ENCODE data around the gene CYP2C19. TPM values are rescaled to one million over a fixed set of nuclear protein-coding genes. Genes with fewer than 3 reads are reported as not detected.

CYP2C19 gene
- total and polyA plus RNA-seq, 2 donors from 2014 or later: 0.28 TPM; not detected in 1

- Histone ChIP-seq H3K4me1 (ENCODE audit: control insufficient read depth in 2 of 3, insufficient read depth in 2 of 3, low read depth in 1 of 3, low read length in 3 of 3) (no peaks in the 10 kb centered on the region), H3K4me3 (ENCODE audit: low read length in 3 of 3) (no peak overlapping the region), H3K36me3 (ENCODE audit: control insufficient read depth in 2 of 3, insufficient read depth in 3 of 3, low read length in 3 of 3) (no peaks in the 10 kb centered on the region), H3K27me3 (ENCODE audit: control insufficient read depth, insufficient read depth, low read length) (no peaks in the 10 kb centered on the region), H3K9me3 (ENCODE audit: control insufficient read depth in 2 of 3, insufficient read depth in 1 of 3, low read length in 3 of 3) (peaks cover 0 to 10% (median 0%) of the 10 kb centered on the region in 3 donors), H3K9ac (ENCODE audit: low read length in 3 of 3) (no peak overlapping the region), H3K27ac (ENCODE audit: low read depth in 2 of 2, low read length in 2 of 2) (no peak overlapping the region)
- no peak for TF ChIP-seq CTCF (IDR thresholded peaks at IDR 0.05; ENCODE audit: borderline replicate concordance, extremely low read depth, insufficient read depth)
- FAIRE-seq (no peak), DNase-seq (no peak)
- intact Hi-C loops (cut with DNase I): no loop called here
These were observed 23.9 kb upstream of the CYP2C19 start for GRCh38 chr10:94738588-94738987.

- no peak for TF ChIP-seq CTCF (IDR thresholded peaks at IDR 0.05; ENCODE audit: borderline replicate concordance, extremely low read depth, insufficient read depth)
These were observed 15.3 kb upstream of the CYP2C19 start for GRCh38 chr10:94747137-94747536.

GRCh38 chr10:94747838-94748237 lies 14.6 kb upstream of the CYP2C19 start:
- Histone ChIP-seq H3K4me1 (ENCODE audit: control insufficient read depth in 2 of 3, insufficient read depth in 2 of 3, low read depth in 1 of 3, low read length in 3 of 3) (no peaks in the 10 kb centered on the region), H3K27ac (ENCODE audit: low read depth in 2 of 2, low read length in 2 of 2) (no peak overlapping the region), H3K27me3 (ENCODE audit: control insufficient read depth, insufficient read depth, low read length) (no peaks in the 10 kb centered on the region), H3K4me3 (ENCODE audit: low read length in 3 of 3) (no peak overlapping the region), H3K9ac (ENCODE audit: low read length in 3 of 3) (no peak overlapping the region), H3K9me3 (ENCODE audit: control insufficient read depth in 2 of 3, insufficient read depth in 1 of 3, low read length in 3 of 3) (peaks cover 0 to 10% (median 0%) of the 10 kb centered on the region in 3 donors), H3K36me3 (ENCODE audit: control insufficient read depth in 2 of 3, insufficient read depth in 3 of 3, low read length in 3 of 3) (no peaks in the 10 kb centered on the region)
- intact Hi-C loops (cut with DNase I): no loop called here
- no peak for TF ChIP-seq CTCF (IDR thresholded peaks at IDR 0.05; ENCODE audit: borderline replicate concordance, extremely low read depth, insufficient read depth)
- FAIRE-seq (no peak), DNase-seq (no peak)

More at GRCh38 chr10:94747137-94747536, 15.3 kb upstream of the CYP2C19 start:
- no peak overlapping the region for H3K4me3 ChIP-seq (ENCODE audit: low read length in 3 of 3)
- no peak overlapping the region for H3K27ac ChIP-seq (ENCODE audit: low read depth in 2 of 2, low read length in 2 of 2)
- intact Hi-C loops (cut with DNase I): no loop called here
- H3K27me3 ChIP-seq (ENCODE audit: control insufficient read depth, insufficient read depth, low read length): no peaks in the 10 kb centered on the region
- FAIRE-seq (no peak), DNase-seq (no peak)
- H3K9ac ChIP-seq (ENCODE audit: low read length in 3 of 3): no peak overlapping the region
- no peaks in the 10 kb centered on the region for H3K36me3 ChIP-seq (ENCODE audit: control insufficient read depth in 2 of 3, insufficient read depth in 3 of 3, low read length in 3 of 3)
- no peaks in the 10 kb centered on the region for H3K4me1 ChIP-seq (ENCODE audit: control insufficient read depth in 2 of 3, insufficient read depth in 2 of 3, low read depth in 1 of 3, low read length in 3 of 3)
- peaks cover 0 to 13% (median 0%) of the 10 kb centered on the region in 3 donors for H3K9me3 ChIP-seq (ENCODE audit: control insufficient read depth in 2 of 3, insufficient read depth in 1 of 3, low read length in 3 of 3)

GRCh38 chr10:94757916-94758315 lies 4.6 kb upstream of the CYP2C19 start:
- H3K4me3 ChIP-seq (ENCODE audit: low read length in 3 of 3): no peak overlapping the region
- no peak overlapping the region for H3K27ac ChIP-seq (ENCODE audit: low read depth in 2 of 2, low read length in 2 of 2)
- FAIRE-seq (no peak), DNase-seq (no peak)
- H3K36me3 ChIP-seq (ENCODE audit: control insufficient read depth in 2 of 3, insufficient read depth in 3 of 3, low read length in 3 of 3): no peaks in the 10 kb centered on the region
- TF ChIP-seq CTCF (IDR thresholded peaks at IDR 0.05; ENCODE audit: borderline replicate concordance, extremely low read depth, insufficient read depth): no peak
- H3K9ac ChIP-seq (ENCODE audit: low read length in 3 of 3): no peak overlapping the region
- intact Hi-C loops (cut with DNase I): no loop called here
- H3K27me3 ChIP-seq (ENCODE audit: control insufficient read depth, insufficient read depth, low read length): no peaks in the 10 kb centered on the region
- H3K9me3 ChIP-seq (ENCODE audit: control insufficient read depth in 2 of 3, insufficient read depth in 1 of 3, low read length in 3 of 3): no peaks in the 10 kb centered on the region
- H3K4me1 ChIP-seq (ENCODE audit: control insufficient read depth in 2 of 3, insufficient read depth in 2 of 3, low read depth in 1 of 3, low read length in 3 of 3): no peaks in the 10 kb centered on the region
